HG03457 (cell line): ENCODE data around the gene PLOD3.

Experiments used
- ATAC-seq: cut with Tn5 transposase; IDR thresholded peaks from one replicate; pipeline ENCODE4 v1.9.1; 2021; ENCODE audit warnings: moderate number of reproducible peaks; ENCODE audit not compliant: unreplicated experiment

Gene PLOD3

DNA sequence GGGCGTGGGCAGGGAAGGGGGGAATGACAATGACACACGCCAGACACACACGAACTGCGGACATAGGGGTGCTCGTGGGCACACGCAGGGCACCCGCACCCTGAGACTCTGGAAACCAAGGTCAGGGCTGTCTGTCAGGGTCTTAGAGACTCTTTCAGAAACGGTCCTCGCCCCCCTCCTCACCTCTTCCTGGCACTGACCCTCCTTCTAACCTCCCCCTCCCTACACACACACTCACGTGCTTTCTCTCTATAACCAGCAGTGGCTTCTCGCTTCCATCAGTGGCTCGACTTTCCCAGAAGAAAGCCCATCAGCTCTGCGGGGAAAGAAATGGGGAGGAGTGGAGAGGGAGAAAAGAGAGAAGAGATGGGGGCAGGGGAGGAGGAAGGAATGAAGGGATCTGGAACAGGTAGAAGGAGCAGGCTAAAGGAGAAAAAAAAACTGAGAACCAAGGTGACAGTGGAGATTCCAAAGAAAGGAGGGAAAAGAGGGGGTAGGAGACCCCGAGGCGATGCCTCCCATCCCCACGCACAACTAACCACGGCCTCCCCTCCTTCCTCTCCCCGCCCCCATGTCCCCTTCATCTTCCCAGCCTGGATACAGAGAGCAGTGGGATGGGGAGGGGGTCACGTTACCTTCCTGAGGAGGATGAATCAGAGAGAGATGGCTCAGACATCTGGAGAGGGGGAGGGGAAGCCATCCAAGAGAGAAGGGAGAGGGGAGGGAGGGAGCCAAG, 50.3 kb downstream of the PLOD3 start:
- ATAC-seq = no peak

DNA sequence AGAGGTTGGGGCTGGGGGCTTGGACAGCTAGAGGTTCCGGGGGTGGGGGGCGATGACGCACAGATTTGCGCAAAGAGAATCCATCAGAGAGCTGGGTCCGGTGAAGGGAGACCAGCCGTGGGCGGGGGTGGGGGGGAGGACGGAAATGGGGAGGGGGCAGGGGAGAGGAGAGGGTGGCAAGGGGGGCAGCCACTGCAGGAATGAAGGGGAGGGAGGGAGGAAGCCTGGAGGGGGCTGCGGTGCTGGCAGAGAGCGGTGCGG, 50.8 kb downstream of the PLOD3 start:
- ATAC-seq = no peak

DNA sequence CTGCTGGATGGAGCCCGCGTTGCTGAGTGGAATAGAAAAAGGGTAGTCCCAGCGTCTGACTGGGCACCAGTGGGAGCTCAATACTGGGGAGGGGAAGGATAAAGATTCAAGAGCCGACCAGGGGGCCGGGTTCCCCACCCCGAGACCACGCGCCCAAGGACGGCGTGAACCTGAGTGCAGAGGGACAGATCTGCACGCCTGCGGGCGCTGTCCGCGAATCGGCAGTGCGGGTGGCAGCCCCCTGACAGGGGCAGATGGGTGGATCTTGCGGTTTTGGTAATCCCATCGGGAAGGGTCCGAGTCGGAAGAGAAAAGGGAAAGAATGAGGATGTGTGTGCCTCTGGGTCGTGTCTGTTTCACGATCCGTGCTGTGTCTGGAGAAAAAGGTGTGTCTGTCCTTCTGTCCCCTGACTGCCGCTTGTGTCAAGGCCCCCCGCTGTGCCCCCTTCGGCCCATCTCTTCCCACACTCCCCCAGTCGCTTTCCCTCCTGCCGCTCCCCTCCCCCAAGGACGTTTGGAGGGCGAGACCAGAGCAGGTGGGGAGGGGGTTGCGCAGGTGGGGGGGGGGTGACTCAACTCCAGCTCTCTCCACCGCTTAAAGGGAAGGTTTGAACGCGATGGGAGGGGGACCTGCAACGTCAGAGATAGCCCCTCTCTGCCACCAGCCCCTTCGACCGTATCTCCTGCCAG, 51.3 kb downstream of the PLOD3 start:
- ATAC-seq = no peak

GRCh38 chr7:101165075-101165957, 52.1 kb downstream of the PLOD3 start, which contains the start of gene VGF:
Gene VGF (minus strand): TSS chr7:101165569. CDS start chr7:101164843, 726 bp downstream.
- ATAC-seq = peak; percentile 46

DNA sequence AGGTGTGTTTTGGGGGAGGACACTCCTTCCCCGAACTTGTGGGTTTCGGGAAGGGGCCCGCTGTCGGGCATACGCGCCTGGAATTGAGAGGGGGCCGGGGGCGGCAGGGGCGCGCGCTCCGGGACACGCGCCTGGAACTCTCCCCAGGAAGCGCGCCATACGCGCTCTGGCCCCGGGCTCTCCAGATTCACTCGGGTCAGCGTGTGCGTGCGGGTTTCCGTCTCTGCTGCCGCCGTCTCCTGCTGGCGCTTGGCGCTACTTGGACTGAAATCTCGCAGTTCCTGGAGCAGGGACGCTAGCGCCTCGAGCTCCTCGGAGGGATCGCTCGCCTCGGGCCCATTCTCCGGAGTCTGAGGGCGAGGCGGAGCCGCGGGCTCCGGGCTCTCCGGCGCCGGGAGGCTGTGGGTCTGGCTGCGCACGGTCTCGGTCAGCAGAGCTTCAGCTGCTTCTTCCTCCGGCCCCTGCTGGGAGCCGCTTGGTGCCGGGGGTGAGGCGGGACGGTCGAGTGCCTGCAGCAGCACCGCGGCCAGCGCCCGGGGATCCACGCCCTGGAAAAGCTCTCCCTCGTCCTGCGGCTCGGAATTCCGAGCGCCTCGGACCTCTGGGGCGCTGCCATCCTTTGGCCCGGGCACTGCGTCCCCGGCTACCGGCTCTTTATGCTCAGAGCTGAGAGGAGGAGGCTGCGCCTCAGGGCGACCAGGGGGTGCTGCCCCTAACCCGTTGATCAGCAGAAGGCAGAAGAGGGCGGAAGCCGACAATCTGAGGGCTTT, 53.1 kb downstream of the PLOD3 start:
- no peak for ATAC-seq

- no peak for ATAC-seq
Observed at GRCh38 chr7:101163279-101164070, 53.9 kb downstream of the PLOD3 start.

- ATAC-seq = no peak
Observed at GRCh38 chr7:101162551-101163278, 54.7 kb downstream of the PLOD3 start.

- ATAC-seq = no peak
Observed at GRCh38 chr7:101161692-101162471, 55.5 kb downstream of the PLOD3 start.

- ATAC-seq = no peak
Observed at GRCh38 chr7:101160910-101161309, 56.5 kb downstream of the PLOD3 start.

DNA sequence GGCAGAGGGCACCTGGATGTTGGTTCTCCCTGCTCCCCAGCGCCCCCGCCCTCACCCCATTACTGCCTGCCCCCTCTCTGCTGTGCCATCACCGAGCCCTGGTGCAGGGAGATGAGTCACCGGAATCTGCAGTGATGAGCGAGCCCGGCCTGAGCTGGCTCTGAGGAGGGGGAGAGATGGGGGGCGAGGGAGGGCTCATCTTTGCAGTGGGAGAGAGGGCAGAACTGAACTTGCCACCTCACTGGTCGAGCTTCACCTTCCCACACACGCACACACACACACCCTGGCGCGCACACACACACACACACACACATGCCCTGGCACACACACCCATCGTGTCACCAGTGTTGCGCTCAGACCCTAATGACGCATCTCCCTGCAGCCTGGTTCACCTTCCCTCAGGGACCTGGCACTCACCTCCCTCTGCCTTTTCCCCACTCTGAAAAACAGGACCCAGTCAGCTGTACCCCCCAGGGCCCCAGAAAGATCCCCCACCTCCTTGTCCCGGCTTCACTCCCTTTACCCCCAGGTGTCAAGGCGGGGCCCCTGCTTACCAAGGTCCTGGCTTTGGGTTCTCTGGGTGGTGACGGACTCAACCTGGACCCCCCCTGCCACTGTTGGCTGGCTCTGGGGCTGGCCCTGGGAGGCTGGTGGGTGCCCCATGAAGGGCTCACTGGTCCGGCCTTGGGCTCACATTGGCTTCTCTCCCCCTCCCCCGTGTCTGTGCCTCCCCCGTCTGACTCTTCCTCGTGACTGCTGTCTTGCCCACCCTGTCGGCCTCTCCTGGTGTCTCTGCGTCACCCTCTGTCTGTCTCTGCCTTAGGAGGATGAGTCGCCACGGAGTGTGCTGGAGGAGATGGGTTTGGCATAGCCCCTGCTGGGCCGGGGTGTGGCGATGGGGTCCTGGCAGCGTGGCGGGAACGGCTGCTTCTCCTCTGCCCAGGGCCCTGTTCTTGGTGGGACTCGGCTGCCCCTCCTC, 57.4 kb downstream of the PLOD3 start:
- ATAC-seq = no peak

DNA sequence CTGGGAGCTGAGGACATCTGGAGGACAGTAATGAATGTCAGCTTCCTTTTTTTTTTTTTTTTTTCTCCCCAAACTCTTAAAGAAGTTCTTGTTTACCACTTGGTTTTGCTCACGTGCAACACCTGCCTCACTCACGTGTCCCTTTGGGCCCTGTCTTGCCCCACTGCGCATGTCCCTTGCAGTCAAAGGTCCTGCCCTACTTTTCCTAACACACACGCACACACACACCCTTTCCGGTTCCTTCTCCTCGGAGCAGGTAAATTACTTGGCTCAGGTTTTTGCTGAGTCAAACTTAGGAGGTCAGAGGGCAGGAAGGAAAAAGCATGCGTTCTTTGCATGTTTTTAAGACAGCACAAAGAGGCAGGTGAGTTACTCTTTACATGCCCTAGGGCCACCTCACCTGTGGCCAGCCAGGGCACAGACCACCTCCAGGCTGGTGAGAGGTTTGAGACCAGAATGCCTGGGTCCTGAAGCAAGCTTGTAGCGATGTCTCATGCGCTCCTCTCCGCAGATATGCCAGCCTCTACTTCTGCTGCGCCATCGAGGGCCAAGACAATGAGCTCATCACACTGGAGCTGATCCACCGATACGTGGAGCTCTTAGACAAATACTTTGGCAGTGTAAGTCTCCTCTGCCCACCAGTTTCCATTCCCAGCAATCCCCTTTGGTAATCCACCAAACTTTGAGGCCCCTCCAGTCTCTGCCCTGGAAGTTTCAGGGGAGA, 60.4 kb downstream of the PLOD3 start:
- no peak for ATAC-seq

- ATAC-seq = no peak
Observed at GRCh38 chr7:101156277-101156676, 61.1 kb downstream of the PLOD3 start.
